ENCODE data around the gene SLC26A9. TPM values are rescaled to one million over a fixed set of nuclear protein-coding genes. Genes with fewer than 3 reads are reported as not detected.

The SLC26A9 gene
- total RNA-seq, 1 experiment from 2014 or later, result 0.15 TPM

- TF ChIP-seq HMGA2 (CRISPR knock-in tag; IDR thresholded peaks at IDR 0.05), result no peak
- TF ChIP-seq ZNF416 (CRISPR knock-in tag; IDR thresholded peaks at IDR 0.05), result no peak
- TF ChIP-seq ATF1 (CRISPR knock-in tag; IDR thresholded peaks at IDR 0.05), result no peak
Observed at GRCh38 chr1:205883792-205884191, 59.5 kb downstream of the SLC26A9 start (continued).

- H3K36me3 Mint-ChIP-seq, result no peaks in the 10 kb centered on the region
- H3K4me1 Mint-ChIP-seq, result no peaks in the 10 kb centered on the region
- no peak overlapping the region for H3K4me3 Mint-ChIP-seq
- H3K27ac Mint-ChIP-seq, result no peak overlapping the region
- ChIA-PET POLR2A (no interaction called here), CTCF (no interaction called here)
- H3K9me3 Mint-ChIP-seq, result peaks cover 8% of the 10 kb centered on the region
- ATAC-seq (no peak), DNase-seq (ENCODE audit: low spot score) (no peak)
- peaks cover 8% of the 10 kb centered on the region for H3K27me3 Mint-ChIP-seq (ENCODE audit: low read depth)
- TF ChIP-seq FOXP4 (CRISPR knock-in tag; IDR thresholded peaks at IDR 0.05), result no peak
- TF ChIP-seq E2F5 (CRISPR knock-in tag; IDR thresholded peaks at IDR 0.05), result no peak
- no peak for TF ChIP-seq MXD4 (CRISPR knock-in tag; IDR thresholded peaks at IDR 0.05; ENCODE audit: borderline replicate concordance)
- no peak for TF ChIP-seq AR (CRISPR knock-in tag; IDR thresholded peaks at IDR 0.05)
- TF ChIP-seq TEAD4 (CRISPR knock-in tag; IDR thresholded peaks at IDR 0.05), result no peak
- TF ChIP-seq FOXJ3 (CRISPR knock-in tag; IDR thresholded peaks at IDR 0.05; ENCODE audit: borderline replicate concordance), result no peak
- TF ChIP-seq ZNF416 (CRISPR knock-in tag; IDR thresholded peaks at IDR 0.05), result no peak
- no peak for TF ChIP-seq TCF7 (CRISPR knock-in tag; IDR thresholded peaks at IDR 0.05; ENCODE audit: low read depth)
Observed at GRCh38 chr1:205880923-205881322, 62.3 kb downstream of the SLC26A9 start.

- ChIA-PET POLR2A (no interaction called here), CTCF (no interaction called here)
- ATAC-seq (no peak), DNase-seq (ENCODE audit: low spot score) (no peak)
- Mint-ChIP-seq H3K27me3 (ENCODE audit: low read depth) (peaks cover 8% of the 10 kb centered on the region), H3K9me3 (peaks cover 8% of the 10 kb centered on the region), H3K27ac (no peak overlapping the region), H3K4me3 (no peak overlapping the region), H3K36me3 (no peaks in the 10 kb centered on the region), H3K4me1 (no peaks in the 10 kb centered on the region)
- TF ChIP-seq SP1 (CRISPR knock-in tag; conservative IDR thresholded peaks at IDR 0.05) (no peak), SOX15 (CRISPR knock-in tag; IDR thresholded peaks at IDR 0.05) (no peak), ZNF425 (CRISPR knock-in tag; conservative IDR thresholded peaks at IDR 0.05) (no peak), NFE2L1 (CRISPR knock-in tag; IDR thresholded peaks at IDR 0.05) (no peak), HMGXB4 (CRISPR knock-in tag; IDR thresholded peaks at IDR 0.05) (no peak), ZNF512 (CRISPR knock-in tag; IDR thresholded peaks at IDR 0.05; ENCODE audit: borderline replicate concordance) (no peak), PRDM15 (CRISPR knock-in tag; IDR thresholded peaks at IDR 0.05) (no peak), NR1H2 (CRISPR knock-in tag; IDR thresholded peaks at IDR 0.05) (no peak)
Observed at GRCh38 chr1:205879974-205880373, 63.3 kb downstream of the SLC26A9 start.
